HCT116 (cell line): ENCODE data around the gene ZNF438. TPM values are rescaled to one million over a fixed set of nuclear protein-coding genes. Genes with fewer than 3 reads are reported as not detected.

Source experiments
- ATAC-seq: fragments of 200-7000 bp; cut with Tn5 transposase; 2 replicates; pipeline ENCODE4 v1.9.1; 2020; ENCODE audit warnings: mild to moderate bottlenecking, moderate library complexity
- BruUV-seq: library from RNA; stranded (reverse); fragments of 400-500 nt; replicated peaks from 2 replicates; lab custom pipeline; 2021; lab: Mats Ljungman, UMichigan
- CTCF ChIA-PET: fragments of 300-600 bp; sonication (Branson Sonifier 250); formaldehyde crosslinking; loops from one replicate; lab custom pipeline; 2021; ENCODE audit warnings: antibody characterized with exemption; lab: Charles Lee
- POLR2A ChIA-PET: fragments of 300-600, 350-600 bp; sonication (Branson Sonifier 250); formaldehyde crosslinking; loops from one replicate; lab custom pipeline; 2021; ENCODE audit warnings: antibody characterized with exemption; lab: Charles Lee
- RAD21 ChIA-PET, 2 experiments: fragments of 300-600 bp; sonication (Branson Sonifier 250); formaldehyde crosslinking; loops; one replicate each; lab custom pipeline; 2023; ENCODE audit warnings: low total read pairs in 2 of 2; ENCODE audit not compliant: uncharacterized antibody in 2 of 2, unreplicated experiment in 2 of 2, low non-redundant PET in 1 of 2; lab: Charles Lee
- DNase-seq: peaks from one replicate; pipeline ENCODE4 v3.0.0-alpha.2; 2010; ENCODE audit warnings: low read depth, low spot score
- H2AFZ ChIP-seq: fragments of 200-600 bp; shearing (Covaris generic), sonication (generic); 2 replicates; pipeline ENCODE4 v1.6.1; 2017; ENCODE audit warnings: low read depth, mixed run types, mixed read lengths, antibody characterized with exemption, low read length; ENCODE audit not compliant: poor library complexity, severe bottlenecking
- H3K27ac ChIP-seq: 2 replicates; pipeline ENCODE4 v1.5.1; 2012; ENCODE audit warnings: low read depth, low read length
- H3K27me3 ChIP-seq: fragments of 200-600 bp; sonication (generic); 2 replicates; pipeline ENCODE4 v1.6.1; 2016; ENCODE audit warnings: mixed run types, low read length, mixed read lengths; ENCODE audit not compliant: insufficient read depth
- H3K36me3 ChIP-seq, 2 experiments: fragments of 200-500 bp in 1 of 2; fragments of 200-600 bp in 1 of 2; sonication (Bioruptor generic) in 1 of 2; sonication (generic) in 1 of 2; 2 replicates each; pipeline versions ENCODE4 v1.5.1 to v1.6.1; 2014 to 2016; ENCODE audit warnings: low read length in 2 of 2, inconsistent platforms in 1 of 2, mixed read lengths in 1 of 2, mixed run types in 1 of 2; ENCODE audit not compliant: insufficient read depth in 2 of 2, control insufficient read depth in 1 of 2
- H3K4me1 ChIP-seq, 2 experiments: fragments of 200-600 bp in 1 of 2; sonication (generic) in 1 of 2; 2 replicates each; pipeline versions ENCODE4 v1.5.1 to v1.6.1; 2012 to 2017; ENCODE audit warnings: low read length in 2 of 2, inconsistent platforms in 1 of 2, mild to moderate bottlenecking in 1 of 2, mixed read lengths in 1 of 2, mixed run types in 1 of 2, moderate library complexity in 1 of 2; ENCODE audit not compliant: insufficient read depth in 2 of 2, control insufficient read depth in 1 of 2
- H3K4me2 ChIP-seq: fragments of 200-600 bp; sonication (generic); 2 replicates; pipeline ENCODE4 v1.6.1; 2017; ENCODE audit warnings: mixed run types, low read length, mixed read lengths
- H3K4me3 ChIP-seq, 2 experiments: fragments of 200-600 bp in 1 of 2; sonication (generic) in 1 of 2; replicated peaks in 1 of 2; 2 replicates each; pipeline ENCODE4 v1.5.1; 2011 to 2016; ENCODE audit warnings: low read length in 2 of 2, control low read depth in 1 of 2, low read depth in 1 of 2, mild to moderate bottlenecking in 1 of 2, mixed read lengths in 1 of 2, mixed run types in 1 of 2
- H3K79me2 ChIP-seq: fragments of 200-600 bp; sonication (generic); 2 replicates; pipeline ENCODE4 v1.6.1; 2017; ENCODE audit warnings: mild to moderate bottlenecking, mixed run types, low read length, moderate library complexity, mixed read lengths; ENCODE audit not compliant: insufficient read depth
- H3K9ac ChIP-seq: fragments of 200-600 bp; sonication (generic); 2 replicates; pipeline ENCODE4 v1.6.1; 2016; ENCODE audit warnings: low read length, mixed read lengths
- H3K9me2 ChIP-seq: fragments of 200-600 bp; sonication (generic), shearing (Covaris generic); 2 replicates; pipeline ENCODE4 v1.6.1; 2017; ENCODE audit warnings: mixed run types, mild to moderate bottlenecking, moderate library complexity; ENCODE audit not compliant: insufficient read depth
- H3K9me3 ChIP-seq, 2 experiments: fragments of 200-500 bp in 1 of 2; fragments of 200-600 bp in 1 of 2; sonication (Bioruptor generic) in 1 of 2; sonication (generic) in 1 of 2; 2 replicates each; pipeline ENCODE4 v1.6.1; 2014 to 2017; ENCODE audit warnings: low read length in 2 of 2, mixed read lengths in 2 of 2, inconsistent platforms in 1 of 2, low read depth in 1 of 2, mild to moderate bottlenecking in 1 of 2, mixed run types in 1 of 2, moderate library complexity in 1 of 2; ENCODE audit not compliant: control insufficient read depth in 1 of 2, insufficient read depth in 1 of 2
- H4K20me1 ChIP-seq: fragments of 200-600 bp; sonication (generic), shearing (Covaris generic); 2 replicates; pipeline ENCODE4 v1.6.1; 2017; ENCODE audit warnings: mixed run types, mild to moderate bottlenecking, moderate library complexity; ENCODE audit not compliant: insufficient read depth
- CBX3 ChIP-seq: IDR thresholded peaks from 2 replicates; pipeline ENCODE4 v1.6.1; 2012; ENCODE audit warnings: low read depth
- EGR1 ChIP-seq: IDR thresholded peaks from 2 replicates; pipeline ENCODE4 v1.6.1; 2012; ENCODE audit warnings: low read depth
- ELF1 ChIP-seq: IDR thresholded peaks from 2 replicates; pipeline ENCODE4 v1.6.1; 2012; ENCODE audit warnings: low read depth, borderline replicate concordance
- EZH2 ChIP-seq: fragments of 200-600 bp; sonication (generic); IDR thresholded peaks from 2 replicates; pipeline ENCODE4 v1.6.1; 2017; ENCODE audit warnings: antibody characterized with exemption, mixed run types
- EZH2phosphoT487 ChIP-seq: fragments of 200-600 bp; IDR thresholded peaks from 2 replicates; pipeline ENCODE4 v1.6.1; 2018; ENCODE audit warnings: antibody characterized with exemption, borderline replicate concordance
- FOSL1 ChIP-seq: IDR thresholded peaks from 2 replicates; pipeline ENCODE4 v1.6.1; 2012; ENCODE audit warnings: low read depth
- JUND ChIP-seq: IDR thresholded peaks from 2 replicates; pipeline ENCODE4 v1.6.1; 2012
- POLR2A ChIP-seq: IDR thresholded peaks from 2 replicates; pipeline ENCODE4 v1.7.0; 2011; ENCODE audit warnings: borderline replicate concordance; ENCODE audit not compliant: insufficient read depth, insufficient read length; ENCODE audit errors: extremely low read depth
- POLR2AphosphoS5 ChIP-seq: IDR thresholded peaks from 2 replicates; pipeline ENCODE4 v1.6.1; 2011; ENCODE audit warnings: mild to moderate bottlenecking, low read depth, low read length, moderate library complexity
- SP1 ChIP-seq: IDR thresholded peaks from 2 replicates; pipeline ENCODE4 v1.6.1; 2012; ENCODE audit warnings: low read depth
- SRF ChIP-seq: IDR thresholded peaks from 2 replicates; pipeline ENCODE4 v1.6.1; 2012; ENCODE audit warnings: low read depth
- TCF7L2 ChIP-seq: IDR thresholded peaks from 2 replicates; pipeline ENCODE4 v1.7.0; 2011; ENCODE audit warnings: borderline replicate concordance, inconsistent platforms; ENCODE audit not compliant: insufficient read depth, insufficient read length; ENCODE audit errors: extremely low read depth
- YY1 ChIP-seq: IDR thresholded peaks from 2 replicates; pipeline ENCODE4 v1.6.1; 2011; ENCODE audit warnings: low read length, low read depth, moderate library complexity, mild to moderate bottlenecking; ENCODE audit not compliant: insufficient replicate concordance; ENCODE audit errors: extremely low read depth
- ZNF274 ChIP-seq: fragments of 200-500 bp; sonication (Bioruptor generic); IDR thresholded peaks from 2 replicates; pipeline ENCODE4 v1.6.1; 2014; ENCODE audit warnings: mild to moderate bottlenecking, low read depth, low read length, inconsistent platforms
- intact Hi-C: fragments of 100-400 bp; cut with micrococcal nuclease; formaldehyde crosslinking; loops from 2 replicates; pipeline ENCODE4 v1.10.0; 2022
- total RNA-seq: library from RNA; stranded (reverse); gene quantifications from one replicate; pipeline ENCODE4 v1.2.1, GENCODE V29; 2021; ENCODE audit not compliant: unreplicated experiment
- TF ChIP-seq, protein P1 (sequence below): IDR thresholded peaks from 2 replicates; pipeline ENCODE4 v1.6.1; 2012; ENCODE audit warnings: low read depth
- TF ChIP-seq, protein P2 (sequence below): IDR thresholded peaks from 2 replicates; pipeline ENCODE4 v1.6.1; 2012
- TF ChIP-seq, protein P3 (sequence below): IDR thresholded peaks from 2 replicates; pipeline ENCODE4 v1.6.1; 2011; ENCODE audit warnings: mild to moderate bottlenecking, low read length, moderate library complexity; ENCODE audit not compliant: insufficient replicate concordance; ENCODE audit errors: extremely low read depth
- TF ChIP-seq, protein P4 (sequence below), 3 experiments: fragments of 200-600 bp in 1 of 3; sonication (generic) in 1 of 3; IDR thresholded peaks in 2 of 3; conservative IDR thresholded peaks in 1 of 3; 2 replicates each; pipeline ENCODE4 v1.5.1; 2012 to 2017; ENCODE audit warnings: low read depth in 2 of 3, low read length in 2 of 3, antibody characterized with exemption in 1 of 3, borderline replicate concordance in 1 of 3, control low read depth in 1 of 3, mild to moderate bottlenecking in 1 of 3, mixed read lengths in 1 of 3, mixed run types in 1 of 3, moderate library complexity in 1 of 3; ENCODE audit not compliant: insufficient read depth in 1 of 3
- TF ChIP-seq, protein P5 (sequence below): IDR thresholded peaks from 2 replicates; pipeline ENCODE4 v1.6.1; 2012

ZNF438 gene
- total RNA-seq, 1 experiment from 2014 or later, result 3.3 TPM

DNA sequence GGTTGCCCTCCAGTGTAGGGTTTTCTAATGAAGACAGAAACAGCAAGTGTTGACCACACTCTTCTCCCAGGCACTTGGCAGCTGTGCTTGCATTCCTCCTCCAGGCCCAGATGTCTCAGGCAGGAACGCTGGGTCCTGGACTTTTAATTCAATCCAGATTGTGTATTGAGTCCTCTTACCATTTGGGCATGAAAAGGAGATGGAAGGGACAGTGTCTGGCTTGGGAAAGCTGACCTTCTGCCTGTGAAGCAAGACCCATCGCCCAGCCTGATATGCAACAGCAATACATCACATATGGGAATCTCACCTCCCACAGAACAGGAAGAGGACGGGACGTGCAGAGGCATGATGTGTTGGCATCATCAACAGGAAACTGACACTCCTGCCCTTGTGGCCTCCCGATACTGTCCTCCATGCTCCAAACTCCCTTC is 227.8 kb downstream of the ZNF438 start:
- Histone ChIP-seq H3K4me3 (no peak overlapping the region), H2AFZ (no peak overlapping the region), H4K20me1 (no peaks in the 10 kb centered on the region), H3K27ac (no peak overlapping the region), H3K79me2 (no peaks in the 10 kb centered on the region), H3K4me1 (no peaks in the 10 kb centered on the region), H3K9me3 (no peaks in the 10 kb centered on the region), H3K9ac (no peak overlapping the region), H3K9me2 (no peaks in the 10 kb centered on the region), H3K27me3 (no peaks in the 10 kb centered on the region), H3K4me2 (no peak overlapping the region), H3K36me3 (no peaks in the 10 kb centered on the region)
- TF ChIP-seq EZH2, result no peak
- TF ChIP-seq EGR1, result no peak
- TF ChIP-seq, protein P1, sequence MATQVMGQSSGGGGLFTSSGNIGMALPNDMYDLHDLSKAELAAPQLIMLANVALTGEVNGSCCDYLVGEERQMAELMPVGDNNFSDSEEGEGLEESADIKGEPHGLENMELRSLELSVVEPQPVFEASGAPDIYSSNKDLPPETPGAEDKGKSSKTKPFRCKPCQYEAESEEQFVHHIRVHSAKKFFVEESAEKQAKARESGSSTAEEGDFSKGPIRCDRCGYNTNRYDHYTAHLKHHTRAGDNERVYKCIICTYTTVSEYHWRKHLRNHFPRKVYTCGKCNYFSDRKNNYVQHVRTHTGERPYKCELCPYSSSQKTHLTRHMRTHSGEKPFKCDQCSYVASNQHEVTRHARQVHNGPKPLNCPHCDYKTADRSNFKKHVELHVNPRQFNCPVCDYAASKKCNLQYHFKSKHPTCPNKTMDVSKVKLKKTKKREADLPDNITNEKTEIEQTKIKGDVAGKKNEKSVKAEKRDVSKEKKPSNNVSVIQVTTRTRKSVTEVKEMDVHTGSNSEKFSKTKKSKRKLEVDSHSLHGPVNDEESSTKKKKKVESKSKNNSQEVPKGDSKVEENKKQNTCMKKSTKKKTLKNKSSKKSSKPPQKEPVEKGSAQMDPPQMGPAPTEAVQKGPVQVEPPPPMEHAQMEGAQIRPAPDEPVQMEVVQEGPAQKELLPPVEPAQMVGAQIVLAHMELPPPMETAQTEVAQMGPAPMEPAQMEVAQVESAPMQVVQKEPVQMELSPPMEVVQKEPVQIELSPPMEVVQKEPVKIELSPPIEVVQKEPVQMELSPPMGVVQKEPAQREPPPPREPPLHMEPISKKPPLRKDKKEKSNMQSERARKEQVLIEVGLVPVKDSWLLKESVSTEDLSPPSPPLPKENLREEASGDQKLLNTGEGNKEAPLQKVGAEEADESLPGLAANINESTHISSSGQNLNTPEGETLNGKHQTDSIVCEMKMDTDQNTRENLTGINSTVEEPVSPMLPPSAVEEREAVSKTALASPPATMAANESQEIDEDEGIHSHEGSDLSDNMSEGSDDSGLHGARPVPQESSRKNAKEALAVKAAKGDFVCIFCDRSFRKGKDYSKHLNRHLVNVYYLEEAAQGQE, result no peak
- TF ChIP-seq JUND, result no peak
- TF ChIP-seq, protein P2, sequence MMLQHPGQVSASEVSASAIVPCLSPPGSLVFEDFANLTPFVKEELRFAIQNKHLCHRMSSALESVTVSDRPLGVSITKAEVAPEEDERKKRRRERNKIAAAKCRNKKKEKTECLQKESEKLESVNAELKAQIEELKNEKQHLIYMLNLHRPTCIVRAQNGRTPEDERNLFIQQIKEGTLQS, result no peak
- no peak for TF ChIP-seq SP1
- no peak for TF ChIP-seq ZNF274
- no peak for TF ChIP-seq CBX3
- no peak for TF ChIP-seq ELF1
- TF ChIP-seq EZH2phosphoT487, result no peak
- TF ChIP-seq, protein P3, sequence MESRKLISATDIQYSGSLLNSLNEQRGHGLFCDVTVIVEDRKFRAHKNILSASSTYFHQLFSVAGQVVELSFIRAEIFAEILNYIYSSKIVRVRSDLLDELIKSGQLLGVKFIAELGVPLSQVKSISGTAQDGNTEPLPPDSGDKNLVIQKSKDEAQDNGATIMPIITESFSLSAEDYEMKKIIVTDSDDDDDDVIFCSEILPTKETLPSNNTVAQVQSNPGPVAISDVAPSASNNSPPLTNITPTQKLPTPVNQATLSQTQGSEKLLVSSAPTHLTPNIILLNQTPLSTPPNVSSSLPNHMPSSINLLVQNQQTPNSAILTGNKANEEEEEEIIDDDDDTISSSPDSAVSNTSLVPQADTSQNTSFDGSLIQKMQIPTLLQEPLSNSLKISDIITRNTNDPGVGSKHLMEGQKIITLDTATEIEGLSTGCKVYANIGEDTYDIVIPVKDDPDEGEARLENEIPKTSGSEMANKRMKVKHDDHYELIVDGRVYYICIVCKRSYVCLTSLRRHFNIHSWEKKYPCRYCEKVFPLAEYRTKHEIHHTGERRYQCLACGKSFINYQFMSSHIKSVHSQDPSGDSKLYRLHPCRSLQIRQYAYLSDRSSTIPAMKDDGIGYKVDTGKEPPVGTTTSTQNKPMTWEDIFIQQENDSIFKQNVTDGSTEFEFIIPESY, result no peak
- TF ChIP-seq, protein P4, sequence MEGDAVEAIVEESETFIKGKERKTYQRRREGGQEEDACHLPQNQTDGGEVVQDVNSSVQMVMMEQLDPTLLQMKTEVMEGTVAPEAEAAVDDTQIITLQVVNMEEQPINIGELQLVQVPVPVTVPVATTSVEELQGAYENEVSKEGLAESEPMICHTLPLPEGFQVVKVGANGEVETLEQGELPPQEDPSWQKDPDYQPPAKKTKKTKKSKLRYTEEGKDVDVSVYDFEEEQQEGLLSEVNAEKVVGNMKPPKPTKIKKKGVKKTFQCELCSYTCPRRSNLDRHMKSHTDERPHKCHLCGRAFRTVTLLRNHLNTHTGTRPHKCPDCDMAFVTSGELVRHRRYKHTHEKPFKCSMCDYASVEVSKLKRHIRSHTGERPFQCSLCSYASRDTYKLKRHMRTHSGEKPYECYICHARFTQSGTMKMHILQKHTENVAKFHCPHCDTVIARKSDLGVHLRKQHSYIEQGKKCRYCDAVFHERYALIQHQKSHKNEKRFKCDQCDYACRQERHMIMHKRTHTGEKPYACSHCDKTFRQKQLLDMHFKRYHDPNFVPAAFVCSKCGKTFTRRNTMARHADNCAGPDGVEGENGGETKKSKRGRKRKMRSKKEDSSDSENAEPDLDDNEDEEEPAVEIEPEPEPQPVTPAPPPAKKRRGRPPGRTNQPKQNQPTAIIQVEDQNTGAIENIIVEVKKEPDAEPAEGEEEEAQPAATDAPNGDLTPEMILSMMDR (IDR thresholded peaks at IDR 0.05 in 2 of 3, conservative IDR thresholded peaks at IDR 0.05 in 1 of 3; ENCODE audit: borderline replicate concordance in 1 of 3, insufficient read depth in 1 of 3, low read depth in 2 of 3, low read length in 2 of 3), result no peak
- no peak for TF ChIP-seq POLR2A
- no peak for TF ChIP-seq POLR2AphosphoS5
- TF ChIP-seq, protein P5, sequence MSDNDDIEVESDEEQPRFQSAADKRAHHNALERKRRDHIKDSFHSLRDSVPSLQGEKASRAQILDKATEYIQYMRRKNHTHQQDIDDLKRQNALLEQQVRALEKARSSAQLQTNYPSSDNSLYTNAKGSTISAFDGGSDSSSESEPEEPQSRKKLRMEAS, result no peak
- no peak for TF ChIP-seq YY1
- TF ChIP-seq SRF, result no peak
- no peak for TF ChIP-seq TCF7L2
- TF ChIP-seq FOSL1, result no peak
- ATAC-seq (no peak), DNase-seq (no peak)
- POLR2A ChIA-PET, result no interaction called here
- intact Hi-C loops, result no loop called here
- no TSS peak for BruUV-seq
- RAD21 ChIA-PET, result no interaction called here
- CTCF ChIA-PET, result no interaction called here
